Measurements from ENCODE around the gene JAKMIP2.

Gene JAKMIP2

DNA sequence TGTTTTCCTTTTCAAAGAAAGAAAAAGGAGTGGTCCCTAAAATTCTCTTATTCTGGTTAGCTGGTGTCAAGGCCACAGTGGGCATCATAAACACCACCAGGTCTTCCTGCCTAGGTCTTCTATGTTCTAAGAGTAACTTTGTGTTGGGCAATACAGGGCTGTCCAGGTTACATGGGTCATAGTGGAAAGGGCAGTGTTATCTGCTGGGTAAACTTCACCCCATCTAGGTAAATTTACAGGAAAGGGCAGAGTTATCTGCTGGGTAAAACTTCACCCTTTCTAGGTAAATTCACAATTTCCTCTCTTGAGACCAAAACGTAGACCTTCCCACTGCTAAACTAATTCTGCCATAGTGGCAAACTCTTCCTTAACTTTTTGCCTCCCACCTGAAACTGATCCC is 18.9 kb upstream of the JAKMIP2 start:
- TF ChIP-seq POLR2AphosphoS5 (IDR thresholded peaks at IDR 0.05; ENCODE audit: borderline replicate concordance, low read depth, low read length) (no peak), FOXP2 (optimal IDR thresholded peaks at IDR 0.05; ENCODE audit: control extremely low read depth, extremely low read length, insufficient read depth) (no peak), EZH2 (IDR thresholded peaks at IDR 0.05) (no peak)
- Histone ChIP-seq H3K9me3 (ENCODE audit: low read depth, low read length) (no peaks in the 10 kb centered on the region), H3K36me3 (ENCODE audit: insufficient read depth, low read length) (no peaks in the 10 kb centered on the region), H3K4me3 (no peak overlapping the region), H3K27ac (no peak overlapping the region), H3K9ac (ENCODE audit: insufficient read length) (no peak overlapping the region)
- DNase-seq (ENCODE audit: low read depth, low spot score), result no peak

- TF ChIP-seq FOXP2 (optimal IDR thresholded peaks at IDR 0.05; ENCODE audit: control extremely low read depth, extremely low read length, insufficient read depth) (no peak), POLR2AphosphoS5 (IDR thresholded peaks at IDR 0.05; ENCODE audit: borderline replicate concordance, low read depth, low read length) (no peak), EZH2 (IDR thresholded peaks at IDR 0.05) (no peak)
- Histone ChIP-seq H3K27ac (no peak overlapping the region), H3K4me3 (no peak overlapping the region), H3K9me3 (ENCODE audit: low read depth, low read length) (no peaks in the 10 kb centered on the region), H3K9ac (ENCODE audit: insufficient read length) (no peak overlapping the region), H3K36me3 (ENCODE audit: insufficient read depth, low read length) (no peaks in the 10 kb centered on the region)
- no peak for DNase-seq (ENCODE audit: low read depth, low spot score)
These were observed 18.0 kb upstream of the JAKMIP2 start for GRCh38 chr5:147800491-147800890.

- DNase-seq (ENCODE audit: low read depth, low spot score), result no peak
- Histone ChIP-seq H3K36me3 (ENCODE audit: insufficient read depth, low read length) (no peaks in the 10 kb centered on the region), H3K4me3 (no peak overlapping the region), H3K27ac (no peak overlapping the region), H3K9ac (ENCODE audit: insufficient read length) (no peak overlapping the region), H3K9me3 (ENCODE audit: low read depth, low read length) (no peaks in the 10 kb centered on the region)
- no peak for TF ChIP-seq FOXP2 (optimal IDR thresholded peaks at IDR 0.05; ENCODE audit: control extremely low read depth, extremely low read length, insufficient read depth)
- TF ChIP-seq POLR2AphosphoS5 (IDR thresholded peaks at IDR 0.05; ENCODE audit: borderline replicate concordance, low read depth, low read length), result no peak
- TF ChIP-seq EZH2 (IDR thresholded peaks at IDR 0.05), result no peak
These were observed 14.2 kb upstream of the JAKMIP2 start for GRCh38 chr5:147796556-147797308.

DNA sequence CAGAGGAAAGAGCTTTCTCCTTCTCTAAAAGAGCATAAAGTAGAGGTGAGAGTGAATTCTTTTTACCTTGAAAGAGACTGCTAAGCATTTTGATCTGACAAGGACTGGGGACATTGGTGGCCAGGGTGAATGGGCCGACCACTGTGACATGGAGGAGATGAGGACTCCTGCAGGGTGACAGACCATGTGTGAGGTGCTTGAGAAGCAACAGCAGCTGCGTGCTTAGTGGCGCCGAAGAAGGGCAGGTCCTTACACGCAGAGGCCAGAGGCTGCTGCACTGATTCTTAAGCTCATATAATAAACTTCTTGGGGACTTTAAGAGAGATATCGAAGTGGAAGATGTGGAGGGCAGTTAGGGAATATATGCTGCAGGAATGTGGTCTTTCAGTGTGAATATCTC is 8.7 kb upstream of the JAKMIP2 start:
- no peak overlapping the region for H3K9ac ChIP-seq (ENCODE audit: insufficient read length)
- no peaks in the 10 kb centered on the region for H3K9me3 ChIP-seq (ENCODE audit: low read depth, low read length)
- H3K4me3 ChIP-seq, result no peak overlapping the region
- H3K27ac ChIP-seq, result no peak overlapping the region
- no peaks in the 10 kb centered on the region for H3K36me3 ChIP-seq (ENCODE audit: insufficient read depth, low read length)
- TF ChIP-seq POLR2AphosphoS5 (IDR thresholded peaks at IDR 0.05; ENCODE audit: borderline replicate concordance, low read depth, low read length), result no peak
- no peak for TF ChIP-seq FOXP2 (optimal IDR thresholded peaks at IDR 0.05; ENCODE audit: control extremely low read depth, extremely low read length, insufficient read depth)
- no peak for TF ChIP-seq EZH2 (IDR thresholded peaks at IDR 0.05)
- no peak for DNase-seq (ENCODE audit: low read depth, low spot score)

GRCh38 chr5:147789820-147790219 is 7.3 kb upstream of the JAKMIP2 start:
- no peaks in the 10 kb centered on the region for H3K9me3 ChIP-seq (ENCODE audit: low read depth, low read length)

DNA sequence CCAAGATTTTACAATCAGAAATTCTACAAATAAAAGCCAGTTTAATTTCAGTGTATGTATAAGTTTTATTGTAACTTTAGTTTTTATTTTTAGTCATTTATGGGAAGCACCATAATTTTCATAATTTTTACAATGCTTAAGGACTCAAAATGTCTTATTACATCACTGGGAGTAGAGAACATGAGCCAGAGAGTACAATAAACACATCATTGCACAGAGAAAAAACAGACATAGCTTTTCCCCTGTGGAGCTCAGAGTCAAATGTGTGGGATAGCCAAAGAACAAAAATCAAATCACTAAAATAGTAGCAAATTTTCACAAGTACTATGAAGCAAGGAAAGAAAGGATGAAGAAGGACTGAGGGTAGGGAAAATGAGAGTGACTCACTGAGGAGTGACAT is 5.5 kb upstream of the JAKMIP2 start:
- Histone ChIP-seq H3K4me3 (no peak overlapping the region), H3K27ac (no peak overlapping the region), H3K9ac (ENCODE audit: insufficient read length) (no peak overlapping the region), H3K9me3 (ENCODE audit: low read depth, low read length) (no peaks in the 10 kb centered on the region), H3K36me3 (ENCODE audit: insufficient read depth, low read length) (no peaks in the 10 kb centered on the region)
- DNase-seq (ENCODE audit: low read depth, low spot score), result no peak
- no peak for TF ChIP-seq POLR2AphosphoS5 (IDR thresholded peaks at IDR 0.05; ENCODE audit: borderline replicate concordance, low read depth, low read length)
- TF ChIP-seq EZH2 (IDR thresholded peaks at IDR 0.05), result no peak
- no peak for TF ChIP-seq FOXP2 (optimal IDR thresholded peaks at IDR 0.05; ENCODE audit: control extremely low read depth, extremely low read length, insufficient read depth)

More at GRCh38 chr5:147789820-147790219, 7.3 kb upstream of the JAKMIP2 start:
- Histone ChIP-seq H3K4me3 (no peak overlapping the region), H3K9ac (ENCODE audit: insufficient read length) (no peak overlapping the region), H3K36me3 (ENCODE audit: insufficient read depth, low read length) (no peaks in the 10 kb centered on the region), H3K27ac (no peak overlapping the region)
- no peak for DNase-seq (ENCODE audit: low read depth, low spot score)
- TF ChIP-seq FOXP2 (optimal IDR thresholded peaks at IDR 0.05; ENCODE audit: control extremely low read depth, extremely low read length, insufficient read depth) (no peak), EZH2 (IDR thresholded peaks at IDR 0.05) (no peak), POLR2AphosphoS5 (IDR thresholded peaks at IDR 0.05; ENCODE audit: borderline replicate concordance, low read depth, low read length) (no peak)

GRCh38 chr5:147786142-147786541 is 3.6 kb upstream of the JAKMIP2 start:
- Histone ChIP-seq H3K9ac (ENCODE audit: insufficient read length) (no peak overlapping the region), H3K27ac (no peak overlapping the region)
- TF ChIP-seq POLR2AphosphoS5 (IDR thresholded peaks at IDR 0.05; ENCODE audit: borderline replicate concordance, low read depth, low read length) (no peak), EZH2 (IDR thresholded peaks at IDR 0.05) (no peak), FOXP2 (optimal IDR thresholded peaks at IDR 0.05; ENCODE audit: control extremely low read depth, extremely low read length, insufficient read depth) (no peak)

DNA sequence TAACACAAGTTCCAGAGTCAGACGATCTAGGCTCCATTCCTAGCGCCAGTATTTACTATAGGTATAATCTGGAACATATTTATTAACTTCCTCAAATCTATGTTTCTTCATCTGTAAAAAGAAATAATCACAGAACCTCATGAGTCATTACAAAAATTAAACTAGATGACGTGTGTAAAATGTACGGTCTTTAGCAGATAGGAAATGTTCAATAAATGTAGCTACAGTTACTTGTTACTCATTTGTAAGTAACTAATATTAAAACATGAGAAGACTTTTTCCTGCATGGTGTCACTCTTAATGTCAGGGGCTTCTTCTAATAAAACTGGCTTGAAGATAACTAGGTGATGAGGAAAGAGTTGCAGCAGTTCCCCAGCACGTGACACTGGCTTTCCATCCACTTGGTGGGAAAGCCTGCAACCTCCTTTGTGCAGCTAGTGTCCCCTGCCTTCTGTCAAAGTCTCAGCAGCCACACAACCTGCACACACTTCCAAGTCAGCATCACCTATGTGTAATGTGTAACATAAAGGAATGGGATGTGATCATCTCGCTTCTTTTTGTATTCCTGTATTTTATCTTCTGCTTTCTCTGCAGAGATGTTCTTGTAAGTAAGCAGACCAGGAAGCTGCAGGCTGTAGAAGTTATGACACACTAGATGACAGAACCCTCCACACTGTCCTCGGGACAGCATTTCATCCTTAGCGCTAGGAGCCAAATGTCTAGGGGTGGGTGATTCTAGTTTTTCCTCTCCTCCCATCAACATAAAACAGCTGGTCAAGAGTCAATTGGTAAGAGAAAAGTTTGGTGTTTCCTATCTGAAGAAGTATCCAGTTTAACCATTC is 1.8 kb upstream of the JAKMIP2 start:
- Histone ChIP-seq H3K4me3 (no peak overlapping the region), H3K9me3 (ENCODE audit: low read depth, low read length) (no peaks in the 10 kb centered on the region), H3K36me3 (ENCODE audit: insufficient read depth, low read length) (no peaks in the 10 kb centered on the region), H3K27ac (no peak overlapping the region), H3K9ac (ENCODE audit: insufficient read length) (no peak overlapping the region)
- DNase-seq (ENCODE audit: low read depth, low spot score), result no peak
- TF ChIP-seq POLR2AphosphoS5 (IDR thresholded peaks at IDR 0.05; ENCODE audit: borderline replicate concordance, low read depth, low read length) (no peak), FOXP2 (optimal IDR thresholded peaks at IDR 0.05; ENCODE audit: control extremely low read depth, extremely low read length, insufficient read depth) (no peak), EZH2 (IDR thresholded peaks at IDR 0.05) (no peak)

More at GRCh38 chr5:147786142-147786541, 3.6 kb upstream of the JAKMIP2 start:
- DNase-seq (ENCODE audit: low read depth, low spot score), result no peak
- H3K36me3 ChIP-seq (ENCODE audit: insufficient read depth, low read length), result no peaks in the 10 kb centered on the region
- no peaks in the 10 kb centered on the region for H3K9me3 ChIP-seq (ENCODE audit: low read depth, low read length)
- no peak overlapping the region for H3K4me3 ChIP-seq

All from SK-N-MC (cell line).